Epidermal melanocyte (primary cell): ENCODE results near the gene CLPTM1.

Experiments
- DNase-seq: peaks from one replicate; pipeline ENCODE4 v3.0.0; 2011; ENCODE audit warnings: low spot score; ENCODE audit not compliant: insufficient read length

CLPTM1 gene

DNA sequence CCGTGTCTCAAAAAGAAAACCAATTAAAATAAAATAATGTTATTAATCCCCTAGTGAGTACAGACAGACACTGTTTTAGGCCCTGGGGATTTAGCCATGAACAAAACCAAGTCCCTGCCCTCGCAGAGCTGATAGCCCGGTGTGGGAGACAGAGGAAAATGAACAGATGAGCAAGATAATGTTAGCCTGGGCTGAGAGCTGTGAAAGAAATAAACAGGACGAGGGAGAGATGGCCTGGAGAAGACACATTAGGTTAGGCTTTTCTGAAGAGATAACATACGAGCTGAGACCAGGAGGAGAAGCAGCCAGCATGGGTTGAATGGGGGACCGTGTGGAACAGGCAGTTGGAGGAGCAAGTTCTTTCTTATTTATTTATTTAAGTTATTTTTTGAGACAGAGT lies 55.1 kb downstream of the CLPTM1 start:
- no peak for DNase-seq

DNA sequence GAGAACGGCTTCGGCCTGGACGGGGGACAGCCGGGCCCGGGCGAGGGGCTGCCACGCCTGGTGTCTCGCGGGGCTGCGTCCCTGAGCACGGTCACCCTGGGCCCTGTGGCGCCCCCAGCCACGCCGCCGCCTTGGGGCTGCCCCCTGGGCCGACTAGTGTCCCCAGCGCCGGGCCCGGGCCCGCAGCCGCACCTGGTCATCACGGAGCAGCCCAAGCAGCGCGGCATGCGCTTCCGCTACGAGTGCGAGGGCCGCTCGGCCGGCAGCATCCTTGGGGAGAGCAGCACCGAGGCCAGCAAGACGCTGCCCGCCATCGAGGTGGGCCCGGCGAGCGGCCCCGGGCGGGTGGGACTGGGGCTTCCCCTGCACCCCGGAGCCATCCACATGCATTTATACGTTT lies 56.8 kb downstream of the CLPTM1 start:
- DNase-seq, result no peak

- DNase-seq, result peak; percentile 96
Observed at GRCh38 chr19:45016388-45017314, 61.5 kb downstream of the CLPTM1 start.

GRCh38 chr19:45019187-45019586 lies 64.0 kb downstream of the CLPTM1 start:
- no peak for DNase-seq

- DNase-seq, result no peak
Observed at GRCh38 chr19:45020071-45020470, 64.9 kb downstream of the CLPTM1 start.

GRCh38 chr19:45021971-45022370 lies 66.8 kb downstream of the CLPTM1 start:
- no peak for DNase-seq

DNA sequence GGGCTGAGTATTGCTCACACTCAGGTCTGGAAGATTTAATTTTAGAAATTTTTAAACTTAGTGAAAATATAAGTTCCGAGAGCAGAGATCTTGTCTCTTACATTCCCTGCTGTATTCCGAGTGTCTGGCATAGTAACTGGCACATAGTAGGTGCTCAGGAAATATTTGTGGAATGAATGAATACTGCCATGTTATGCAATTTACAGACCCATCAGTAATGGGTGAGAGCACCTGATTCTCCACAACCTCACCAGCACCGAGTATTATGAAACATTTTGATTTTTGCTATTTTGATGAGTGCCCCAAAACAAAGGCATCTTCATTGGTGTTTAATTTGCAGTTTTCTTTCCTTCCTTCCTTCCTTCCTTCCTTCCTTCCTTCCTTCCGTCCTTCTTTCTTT lies 67.9 kb downstream of the CLPTM1 start:
- DNase-seq, result no peak

DNA sequence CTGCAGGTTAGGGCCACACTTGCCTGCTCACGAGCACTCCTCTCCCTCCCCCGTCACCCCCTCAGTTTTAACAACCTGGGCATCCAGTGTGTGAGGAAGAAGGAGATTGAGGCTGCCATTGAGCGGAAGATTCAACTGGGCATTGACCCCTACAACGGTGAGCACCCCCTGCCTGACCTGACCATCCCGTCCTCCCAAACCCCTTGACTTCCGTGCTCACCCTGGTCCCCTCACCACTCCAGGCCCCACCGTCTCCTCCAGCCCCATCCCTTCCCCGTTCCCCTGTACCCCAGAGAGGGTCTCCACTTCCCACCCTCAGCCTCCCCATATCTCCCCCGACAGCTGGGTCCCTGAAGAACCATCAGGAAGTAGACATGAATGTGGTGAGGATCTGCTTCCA lies 70.1 kb downstream of the CLPTM1 start:
- DNase-seq, result no peak

- DNase-seq, result no peak
Observed at GRCh38 chr19:45027371-45027770, 72.2 kb downstream of the CLPTM1 start.

GRCh38 chr19:45030825-45031224 lies 75.6 kb downstream of the CLPTM1 start:
- DNase-seq, result no peak

DNA sequence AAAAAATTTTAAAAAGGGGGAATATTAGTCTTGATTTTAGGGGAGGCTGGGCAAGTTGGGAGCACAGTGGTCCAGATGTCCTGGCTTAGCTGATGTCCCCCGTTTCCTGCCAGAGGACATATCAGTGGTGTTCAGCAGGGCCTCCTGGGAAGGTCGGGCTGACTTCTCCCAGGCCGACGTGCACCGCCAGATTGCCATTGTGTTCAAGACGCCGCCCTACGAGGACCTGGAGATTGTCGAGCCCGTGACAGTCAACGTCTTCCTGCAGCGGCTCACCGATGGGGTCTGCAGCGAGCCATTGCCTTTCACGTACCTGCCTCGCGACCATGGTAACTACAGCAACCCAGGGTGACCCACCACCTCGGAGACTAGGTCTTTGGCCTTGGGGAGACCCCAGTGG lies 77.2 kb downstream of the CLPTM1 start:
- DNase-seq, result no peak

- no peak for DNase-seq
Observed at GRCh38 chr19:45035755-45036154, 80.6 kb downstream of the CLPTM1 start.

DNA sequence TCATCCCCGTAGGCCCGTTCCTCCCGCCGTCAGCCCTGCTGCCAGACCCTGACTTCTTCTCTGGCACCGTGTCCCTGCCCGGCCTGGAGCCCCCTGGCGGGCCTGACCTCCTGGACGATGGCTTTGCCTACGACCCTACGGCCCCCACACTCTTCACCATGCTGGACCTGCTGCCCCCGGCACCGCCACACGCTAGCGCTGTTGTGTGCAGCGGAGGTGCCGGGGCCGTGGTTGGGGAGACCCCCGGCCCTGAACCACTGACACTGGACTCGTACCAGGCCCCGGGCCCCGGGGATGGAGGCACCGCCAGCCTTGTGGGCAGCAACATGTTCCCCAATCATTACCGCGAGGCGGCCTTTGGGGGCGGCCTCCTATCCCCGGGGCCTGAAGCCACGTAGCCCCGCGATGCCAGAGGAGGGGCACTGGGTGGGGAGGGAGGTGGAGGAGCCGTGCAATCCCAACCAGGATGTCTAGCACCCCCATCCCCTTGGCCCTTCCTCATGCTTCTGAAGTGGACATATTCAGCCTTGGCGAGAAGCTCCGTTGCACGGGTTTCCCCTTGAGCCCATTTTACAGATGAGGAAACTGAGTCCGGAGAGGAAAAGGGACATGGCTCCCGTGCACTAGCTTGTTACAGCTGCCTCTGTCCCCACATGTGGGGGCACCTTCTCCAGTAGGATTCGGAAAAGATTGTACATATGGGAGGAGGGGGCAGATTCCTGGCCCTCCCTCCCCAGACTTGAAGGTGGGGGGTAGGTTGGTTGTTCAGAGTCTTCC lies 82.4 kb downstream of the CLPTM1 start:
- no peak for DNase-seq

DNA sequence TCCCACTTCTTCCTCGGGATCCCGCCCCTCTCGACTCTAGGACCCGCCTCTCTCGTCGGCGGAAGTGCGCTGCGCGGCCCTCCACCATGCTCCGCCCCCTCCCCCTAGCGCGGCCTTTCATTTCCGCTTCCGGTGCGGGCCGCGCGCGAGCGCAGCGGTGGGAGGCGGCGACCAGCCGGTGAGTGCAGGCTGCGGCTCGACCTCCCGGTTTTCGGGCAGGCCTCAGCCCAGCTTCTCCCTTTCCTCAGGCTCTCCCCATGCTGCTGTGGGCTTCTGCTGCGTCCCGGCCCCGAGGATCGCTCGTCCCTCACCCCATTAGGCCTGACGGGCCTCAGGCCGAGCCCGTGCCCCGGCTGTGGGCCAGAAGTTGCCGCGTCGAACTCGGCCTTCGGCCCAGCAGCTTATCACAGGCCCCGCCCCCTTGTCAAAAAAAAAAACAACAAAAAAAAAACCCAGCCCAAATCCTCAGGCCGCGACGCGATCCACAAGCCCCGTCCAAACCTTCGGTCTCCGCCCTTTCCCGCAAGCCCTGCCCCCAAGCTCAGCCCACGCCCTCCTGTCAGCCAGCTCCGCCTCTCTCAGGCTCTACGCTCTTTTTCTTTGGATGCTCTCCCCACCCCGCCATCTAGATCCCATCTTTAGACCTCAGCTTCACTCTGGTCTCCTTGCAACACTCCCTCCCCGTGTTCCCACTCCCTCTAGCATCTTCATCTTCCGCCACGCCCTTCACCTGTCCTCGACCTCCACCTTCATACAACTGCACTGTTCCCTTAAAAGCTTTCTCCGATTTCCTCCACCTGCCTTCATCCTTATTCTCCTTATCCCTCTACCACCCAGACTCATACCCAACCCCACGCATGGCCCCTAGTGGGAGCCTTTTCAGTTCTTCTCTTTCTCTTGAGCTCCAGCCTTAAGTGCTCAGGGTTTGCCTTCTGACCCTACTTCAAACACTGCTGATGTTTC lies 84.0 kb downstream of the CLPTM1 start, which contains the start of gene CLASRP:
CLASRP (plus strand) TSS at position 115 of the 963 bp plus-strand sequence. CDS start 1,168 bp downstream, outside the sequence.
- DNase-seq, result peak; percentile 80

- no peak for DNase-seq
Observed at GRCh38 chr19:45040059-45040771, 85.0 kb downstream of the CLPTM1 start.

DNA sequence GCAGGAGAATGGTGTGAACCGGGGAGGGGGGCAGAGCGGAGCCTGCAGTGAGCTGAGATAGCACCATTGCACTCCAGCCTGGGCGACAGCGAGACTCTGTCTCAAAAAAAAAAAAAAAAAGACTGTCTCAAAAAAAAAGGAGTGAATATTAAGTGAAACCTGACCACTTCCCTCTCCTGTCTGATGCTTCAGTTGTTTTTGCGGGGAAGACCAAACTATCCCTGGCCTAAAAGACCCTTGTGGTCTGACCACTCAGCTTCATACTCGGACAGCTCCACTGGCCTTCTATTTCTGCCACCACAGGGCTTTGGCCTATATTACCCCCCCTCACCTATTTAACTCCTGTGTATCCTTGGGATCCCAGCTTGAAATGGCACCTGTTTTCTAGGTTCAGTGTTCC lies 85.9 kb downstream of the CLPTM1 start:
- DNase-seq, result no peak
